HEK293 (cell line): Measurements from ENCODE around the gene EIF2A.

Source experiments
- CTCF ChIA-PET: fragments of 350-600 bp; formaldehyde crosslinking; extraction: SDS; loops from one replicate; lab custom pipeline; 2021; ENCODE audit warnings: antibody characterized with exemption; lab: Yijun Ruan, JAX
- POLR2A ChIA-PET: fragments of 300-600 bp; formaldehyde crosslinking; extraction: SDS; loops from one replicate; lab custom pipeline; 2020; ENCODE audit warnings: antibody characterized with exemption, inconsistent platforms; lab: Yijun Ruan, JAX
- H3K27ac ChIP-seq: fragments of 200-500 bp; sonication (Bioruptor generic); 2 replicates; pipeline ENCODE4 v1.5.1; 2014; ENCODE audit warnings: low read depth, low read length, control low read depth, inconsistent platforms; ENCODE audit errors: extremely low read depth
- H3K36me3 ChIP-seq, 2 experiments: fragments of 200-500 bp in 1 of 2; sonication (Bioruptor generic) in 1 of 2; 1 replicate in 1 of 2; 2 replicates in 1 of 2; pipeline ENCODE4 v1.5.1; 2014 to 2017; ENCODE audit warnings: inconsistent platforms in 2 of 2, low read length in 2 of 2; ENCODE audit not compliant: control insufficient read depth in 2 of 2, insufficient read depth in 1 of 2
- H3K4me1 ChIP-seq: fragments of 200-500 bp; sonication (Bioruptor generic); 2 replicates; pipeline ENCODE4 v1.5.1; 2014; ENCODE audit warnings: mild to moderate bottlenecking, low read length, inconsistent platforms; ENCODE audit not compliant: control insufficient read depth, insufficient read depth
- H3K4me3 ChIP-seq: 2 replicates; pipeline ENCODE4 v1.5.1; 2011; ENCODE audit warnings: low read depth, mild to moderate bottlenecking, control low read depth, low read length, moderate library complexity
- H3K9me3 ChIP-seq: fragments of 200-500 bp; sonication (Bioruptor generic); 2 replicates; pipeline ENCODE4 v1.5.1; 2014; ENCODE audit warnings: low read depth, low read length, inconsistent platforms; ENCODE audit not compliant: control insufficient read depth, insufficient read depth
- MZF1 ChIP-seq: fragments of 450-650 bp; formaldehyde crosslinking; IDR thresholded peaks from 2 replicates; pipeline ENCODE4 v1.5.1; 2017; ENCODE audit warnings: missing biosample characterization, missing genetic modification characterization, borderline replicate concordance
- REPIN1 ChIP-seq: fragments of 450-650 bp; formaldehyde crosslinking; IDR thresholded peaks from 2 replicates; pipeline ENCODE4 v1.5.1; 2017; ENCODE audit warnings: missing biosample characterization, missing genetic modification characterization, low read depth
- SP2 ChIP-seq: fragments of 450-650 bp; formaldehyde crosslinking; IDR thresholded peaks from 2 replicates; pipeline ENCODE4 v1.5.1; 2016; ENCODE audit warnings: missing biosample characterization, missing genetic modification characterization
- SP3 ChIP-seq: fragments of 450-650 bp; formaldehyde crosslinking; IDR thresholded peaks from 2 replicates; pipeline ENCODE4 v1.5.1; 2016; ENCODE audit warnings: missing biosample characterization, missing genetic modification characterization
- SP7 ChIP-seq: fragments of 450-650 bp; formaldehyde crosslinking; IDR thresholded peaks from 2 replicates; pipeline ENCODE4 v1.5.1; 2016; ENCODE audit warnings: missing biosample characterization, missing genetic modification characterization
- YY2 ChIP-seq: fragments of 450-650 bp; formaldehyde crosslinking; IDR thresholded peaks from 2 replicates; pipeline ENCODE4 v1.5.1; 2016; ENCODE audit warnings: missing biosample characterization, missing genetic modification characterization
- ZBTB20 ChIP-seq: fragments of 450-650 bp; formaldehyde crosslinking; IDR thresholded peaks from 2 replicates; pipeline ENCODE4 v1.5.1; 2016; ENCODE audit warnings: missing biosample characterization, missing genetic modification characterization
- ZBTB21 ChIP-seq: fragments of 450-650 bp; formaldehyde crosslinking; IDR thresholded peaks from 2 replicates; pipeline ENCODE4 v1.5.1; 2017; ENCODE audit warnings: missing biosample characterization, missing genetic modification characterization
- ZBTB6 ChIP-seq: fragments of 450-650 bp; formaldehyde crosslinking; IDR thresholded peaks from 2 replicates; pipeline ENCODE4 v1.5.1; 2017; ENCODE audit warnings: missing biosample characterization, missing genetic modification characterization
- ZNF311 ChIP-seq: fragments of 450-650 bp; formaldehyde crosslinking; IDR thresholded peaks from 2 replicates; pipeline ENCODE4 v1.5.1; 2017; ENCODE audit warnings: missing biosample characterization, missing genetic modification characterization, borderline replicate concordance
- ZNF350 ChIP-seq: fragments of 450-650 bp; formaldehyde crosslinking; IDR thresholded peaks from 2 replicates; pipeline ENCODE4 v1.5.0; 2017; ENCODE audit warnings: missing biosample characterization, mild to moderate bottlenecking, missing genetic modification characterization
- ZNF416 ChIP-seq: fragments of 450-650 bp; formaldehyde crosslinking; IDR thresholded peaks from 2 replicates; pipeline ENCODE4 v1.5.1; 2016; ENCODE audit warnings: missing biosample characterization, missing genetic modification characterization
- ZNF629 ChIP-seq: fragments of 450-650 bp; formaldehyde crosslinking; IDR thresholded peaks from 2 replicates; pipeline ENCODE4 v1.5.1; 2017; ENCODE audit warnings: missing biosample characterization, missing genetic modification characterization
- ZNF677 ChIP-seq: fragments of 450-650 bp; IDR thresholded peaks from 2 replicates; pipeline ENCODE4 v1.5.0; 2018; ENCODE audit warnings: missing biosample characterization, mild to moderate bottlenecking, missing genetic modification characterization, moderate library complexity
- ZNF791 ChIP-seq: fragments of 450-650 bp; formaldehyde crosslinking; IDR thresholded peaks from 2 replicates; pipeline ENCODE4 v1.5.1; 2016; ENCODE audit warnings: missing biosample characterization, missing genetic modification characterization
- ZXDB ChIP-seq: fragments of 450-650 bp; formaldehyde crosslinking; IDR thresholded peaks from 2 replicates; pipeline ENCODE4 v1.5.1; 2016; ENCODE audit warnings: missing biosample characterization, missing genetic modification characterization
- TF ChIP-seq, protein P1 (sequence below): fragments of 450-650 bp; formaldehyde crosslinking; IDR thresholded peaks from 2 replicates; pipeline ENCODE4 v1.5.1; 2016; ENCODE audit warnings: missing biosample characterization, missing genetic modification characterization
- TF ChIP-seq, protein P2 (sequence below): fragments of 450-650 bp; formaldehyde crosslinking; IDR thresholded peaks from 2 replicates; pipeline ENCODE4 v1.5.1; 2016; ENCODE audit warnings: missing biosample characterization, missing genetic modification characterization
- TF ChIP-seq, protein P3 (sequence below): fragments of 450-650 bp; formaldehyde crosslinking; IDR thresholded peaks from 2 replicates; pipeline ENCODE4 v1.5.1; 2016; ENCODE audit warnings: missing biosample characterization, missing genetic modification characterization, borderline replicate concordance

Gene EIF2A

GRCh38 chr3:150613034-150613433, 66.4 kb downstream of the EIF2A start:
- Histone ChIP-seq H3K4me3 (no peak overlapping the region), H3K9me3 (no peaks in the 10 kb centered on the region), H3K36me3 (no peaks in the 10 kb centered on the region; a peak in 1 of 3 replicates), H3K4me1 (no peaks in the 10 kb centered on the region), H3K27ac (no peak overlapping the region)
- POLR2A ChIA-PET, result interaction anchor here (0.6 to 1.2 kb wide), 2 partner anchors 10 to 13 kb away, joined by 3 read pairs; partner anchors contain the start of gene SELENOT
- TF ChIP-seq, protein P1, sequence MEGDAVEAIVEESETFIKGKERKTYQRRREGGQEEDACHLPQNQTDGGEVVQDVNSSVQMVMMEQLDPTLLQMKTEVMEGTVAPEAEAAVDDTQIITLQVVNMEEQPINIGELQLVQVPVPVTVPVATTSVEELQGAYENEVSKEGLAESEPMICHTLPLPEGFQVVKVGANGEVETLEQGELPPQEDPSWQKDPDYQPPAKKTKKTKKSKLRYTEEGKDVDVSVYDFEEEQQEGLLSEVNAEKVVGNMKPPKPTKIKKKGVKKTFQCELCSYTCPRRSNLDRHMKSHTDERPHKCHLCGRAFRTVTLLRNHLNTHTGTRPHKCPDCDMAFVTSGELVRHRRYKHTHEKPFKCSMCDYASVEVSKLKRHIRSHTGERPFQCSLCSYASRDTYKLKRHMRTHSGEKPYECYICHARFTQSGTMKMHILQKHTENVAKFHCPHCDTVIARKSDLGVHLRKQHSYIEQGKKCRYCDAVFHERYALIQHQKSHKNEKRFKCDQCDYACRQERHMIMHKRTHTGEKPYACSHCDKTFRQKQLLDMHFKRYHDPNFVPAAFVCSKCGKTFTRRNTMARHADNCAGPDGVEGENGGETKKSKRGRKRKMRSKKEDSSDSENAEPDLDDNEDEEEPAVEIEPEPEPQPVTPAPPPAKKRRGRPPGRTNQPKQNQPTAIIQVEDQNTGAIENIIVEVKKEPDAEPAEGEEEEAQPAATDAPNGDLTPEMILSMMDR (tag by site-specific recombination), result no peak
- TF ChIP-seq ZBTB21 (tag by site-specific recombination) (no peak), YY2 (tag by site-specific recombination) (no peak), ZNF416 (tag by site-specific recombination) (no peak), ZBTB20 (tag by site-specific recombination) (no peak), ZBTB6 (tag by site-specific recombination) (no peak), SP2 (no peak), REPIN1 (tag by site-specific recombination) (no peak), ZXDB (tag by site-specific recombination) (no peak), ZNF629 (no peak), ZNF677 (tag by site-specific recombination) (no peak), SP3 (no peak), ZNF311 (no peak), MZF1 (tag by site-specific recombination) (no peak), SP7 (no peak), ZNF350 (tag by site-specific recombination) (no peak), ZNF791 (no peak)
- TF ChIP-seq, protein P2, sequence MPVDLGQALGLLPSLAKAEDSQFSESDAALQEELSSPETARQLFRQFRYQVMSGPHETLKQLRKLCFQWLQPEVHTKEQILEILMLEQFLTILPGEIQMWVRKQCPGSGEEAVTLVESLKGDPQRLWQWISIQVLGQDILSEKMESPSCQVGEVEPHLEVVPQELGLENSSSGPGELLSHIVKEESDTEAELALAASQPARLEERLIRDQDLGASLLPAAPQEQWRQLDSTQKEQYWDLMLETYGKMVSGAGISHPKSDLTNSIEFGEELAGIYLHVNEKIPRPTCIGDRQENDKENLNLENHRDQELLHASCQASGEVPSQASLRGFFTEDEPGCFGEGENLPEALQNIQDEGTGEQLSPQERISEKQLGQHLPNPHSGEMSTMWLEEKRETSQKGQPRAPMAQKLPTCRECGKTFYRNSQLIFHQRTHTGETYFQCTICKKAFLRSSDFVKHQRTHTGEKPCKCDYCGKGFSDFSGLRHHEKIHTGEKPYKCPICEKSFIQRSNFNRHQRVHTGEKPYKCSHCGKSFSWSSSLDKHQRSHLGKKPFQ (tag by site-specific recombination), result no peak
- TF ChIP-seq, protein P3, sequence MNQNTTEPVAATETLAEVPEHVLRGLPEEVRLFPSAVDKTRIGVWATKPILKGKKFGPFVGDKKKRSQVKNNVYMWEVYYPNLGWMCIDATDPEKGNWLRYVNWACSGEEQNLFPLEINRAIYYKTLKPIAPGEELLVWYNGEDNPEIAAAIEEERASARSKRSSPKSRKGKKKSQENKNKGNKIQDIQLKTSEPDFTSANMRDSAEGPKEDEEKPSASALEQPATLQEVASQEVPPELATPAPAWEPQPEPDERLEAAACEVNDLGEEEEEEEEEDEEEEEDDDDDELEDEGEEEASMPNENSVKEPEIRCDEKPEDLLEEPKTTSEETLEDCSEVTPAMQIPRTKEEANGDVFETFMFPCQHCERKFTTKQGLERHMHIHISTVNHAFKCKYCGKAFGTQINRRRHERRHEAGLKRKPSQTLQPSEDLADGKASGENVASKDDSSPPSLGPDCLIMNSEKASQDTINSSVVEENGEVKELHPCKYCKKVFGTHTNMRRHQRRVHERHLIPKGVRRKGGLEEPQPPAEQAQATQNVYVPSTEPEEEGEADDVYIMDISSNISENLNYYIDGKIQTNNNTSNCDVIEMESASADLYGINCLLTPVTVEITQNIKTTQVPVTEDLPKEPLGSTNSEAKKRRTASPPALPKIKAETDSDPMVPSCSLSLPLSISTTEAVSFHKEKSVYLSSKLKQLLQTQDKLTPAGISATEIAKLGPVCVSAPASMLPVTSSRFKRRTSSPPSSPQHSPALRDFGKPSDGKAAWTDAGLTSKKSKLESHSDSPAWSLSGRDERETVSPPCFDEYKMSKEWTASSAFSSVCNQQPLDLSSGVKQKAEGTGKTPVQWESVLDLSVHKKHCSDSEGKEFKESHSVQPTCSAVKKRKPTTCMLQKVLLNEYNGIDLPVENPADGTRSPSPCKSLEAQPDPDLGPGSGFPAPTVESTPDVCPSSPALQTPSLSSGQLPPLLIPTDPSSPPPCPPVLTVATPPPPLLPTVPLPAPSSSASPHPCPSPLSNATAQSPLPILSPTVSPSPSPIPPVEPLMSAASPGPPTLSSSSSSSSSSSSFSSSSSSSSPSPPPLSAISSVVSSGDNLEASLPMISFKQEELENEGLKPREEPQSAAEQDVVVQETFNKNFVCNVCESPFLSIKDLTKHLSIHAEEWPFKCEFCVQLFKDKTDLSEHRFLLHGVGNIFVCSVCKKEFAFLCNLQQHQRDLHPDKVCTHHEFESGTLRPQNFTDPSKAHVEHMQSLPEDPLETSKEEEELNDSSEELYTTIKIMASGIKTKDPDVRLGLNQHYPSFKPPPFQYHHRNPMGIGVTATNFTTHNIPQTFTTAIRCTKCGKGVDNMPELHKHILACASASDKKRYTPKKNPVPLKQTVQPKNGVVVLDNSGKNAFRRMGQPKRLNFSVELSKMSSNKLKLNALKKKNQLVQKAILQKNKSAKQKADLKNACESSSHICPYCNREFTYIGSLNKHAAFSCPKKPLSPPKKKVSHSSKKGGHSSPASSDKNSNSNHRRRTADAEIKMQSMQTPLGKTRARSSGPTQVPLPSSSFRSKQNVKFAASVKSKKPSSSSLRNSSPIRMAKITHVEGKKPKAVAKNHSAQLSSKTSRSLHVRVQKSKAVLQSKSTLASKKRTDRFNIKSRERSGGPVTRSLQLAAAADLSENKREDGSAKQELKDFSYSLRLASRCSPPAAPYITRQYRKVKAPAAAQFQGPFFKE (tag by site-specific recombination), result no peak
- CTCF ChIA-PET, result no interaction called here
